Retina (tissue), 1 donor: Measurements from ENCODE around the gene CCDC187.
"Not testable (repeated sequence)": the region's sequence is repeated elsewhere in the genome, so short reads cannot be mapped to it uniquely, and the experiment has no call there.

Experiments used
- DNase-seq: peaks from one replicate; pipeline ENCODE4 v3.0.0-alpha.2; 2016

CCDC187 gene

GRCh38 chr9:136237486-136238341, 66.2 kb downstream of the CCDC187 start:
- DNase-seq: no peak

GRCh38 chr9:136236471-136237410, 67.2 kb downstream of the CCDC187 start:
- not testable (repeated sequence) for DNase-seq

GRCh38 chr9:136235709-136236455, 68.0 kb downstream of the CCDC187 start:
- DNase-seq: no peak

- no peak for DNase-seq
Observed at GRCh38 chr9:136235171-136235570, 68.7 kb downstream of the CCDC187 start.

GRCh38 chr9:136234597-136234996, 69.3 kb downstream of the CCDC187 start:
- no peak for DNase-seq

- no peak for DNase-seq
Observed at GRCh38 chr9:136233868-136234267, 70.0 kb downstream of the CCDC187 start.

- DNase-seq: no peak
Observed at GRCh38 chr9:136233411-136233810, 70.5 kb downstream of the CCDC187 start.

- no peak for DNase-seq
Observed at GRCh38 chr9:136232969-136233368, 70.9 kb downstream of the CCDC187 start.

- DNase-seq: no peak
Observed at GRCh38 chr9:136231478-136232297, 72.2 kb downstream of the CCDC187 start.

GRCh38 chr9:136230773-136231172, 73.1 kb downstream of the CCDC187 start:
- DNase-seq: no peak

- DNase-seq: no peak
Observed at GRCh38 chr9:136230365-136230764, 73.5 kb downstream of the CCDC187 start.

- DNase-seq: no peak
Observed at GRCh38 chr9:136229096-136230065, 74.5 kb downstream of the CCDC187 start.

- DNase-seq: no peak
Observed at GRCh38 chr9:136228107-136228875, 75.6 kb downstream of the CCDC187 start.

GRCh38 chr9:136226680-136227407, 77.0 kb downstream of the CCDC187 start:
- DNase-seq: no peak

GRCh38 chr9:136225748-136226679, 77.9 kb downstream of the CCDC187 start:
- DNase-seq: peak; percentile 67

- no peak for DNase-seq
Observed at GRCh38 chr9:136225366-136225747, 78.5 kb downstream of the CCDC187 start.

GRCh38 chr9:136223871-136224640, 79.8 kb downstream of the CCDC187 start:
- DNase-seq: no peak
